ENCODE results near the gene SUN2.

- TF ChIP-seq, protein P1, sequence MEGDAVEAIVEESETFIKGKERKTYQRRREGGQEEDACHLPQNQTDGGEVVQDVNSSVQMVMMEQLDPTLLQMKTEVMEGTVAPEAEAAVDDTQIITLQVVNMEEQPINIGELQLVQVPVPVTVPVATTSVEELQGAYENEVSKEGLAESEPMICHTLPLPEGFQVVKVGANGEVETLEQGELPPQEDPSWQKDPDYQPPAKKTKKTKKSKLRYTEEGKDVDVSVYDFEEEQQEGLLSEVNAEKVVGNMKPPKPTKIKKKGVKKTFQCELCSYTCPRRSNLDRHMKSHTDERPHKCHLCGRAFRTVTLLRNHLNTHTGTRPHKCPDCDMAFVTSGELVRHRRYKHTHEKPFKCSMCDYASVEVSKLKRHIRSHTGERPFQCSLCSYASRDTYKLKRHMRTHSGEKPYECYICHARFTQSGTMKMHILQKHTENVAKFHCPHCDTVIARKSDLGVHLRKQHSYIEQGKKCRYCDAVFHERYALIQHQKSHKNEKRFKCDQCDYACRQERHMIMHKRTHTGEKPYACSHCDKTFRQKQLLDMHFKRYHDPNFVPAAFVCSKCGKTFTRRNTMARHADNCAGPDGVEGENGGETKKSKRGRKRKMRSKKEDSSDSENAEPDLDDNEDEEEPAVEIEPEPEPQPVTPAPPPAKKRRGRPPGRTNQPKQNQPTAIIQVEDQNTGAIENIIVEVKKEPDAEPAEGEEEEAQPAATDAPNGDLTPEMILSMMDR (conservative IDR thresholded peaks at IDR 0.05): no peak
- TF ChIP-seq ZFX (IDR thresholded peaks at IDR 0.05): no peak
Observed at GRCh38 chr22:38715176-38715764, 40.5 kb downstream of the SUN2 start.

Data from C4-2B (cell line).